IMR-90 (cell line): ENCODE results near the gene NGFR. TPM values are rescaled to one million over a fixed set of nuclear protein-coding genes. Genes with fewer than 3 reads are reported as not detected.

Source experiments
- ATAC-seq: fragments of 200-7000 bp; cut with Tn5 transposase; 2 replicates; pipeline ENCODE4 v1.9.1; 2020; ENCODE audit warnings: low read depth, mild to moderate bottlenecking, moderate library complexity
- BruUV-seq: library from RNA; stranded (reverse); fragments of 400-500 nt; replicated peaks from 2 replicates; lab custom pipeline; 2021; lab: Mats Ljungman, UMichigan
- CTCF ChIA-PET: fragments of 300-600 bp; formaldehyde crosslinking; extraction: SDS; loops from one replicate; lab custom pipeline; 2021; ENCODE audit warnings: antibody characterized with exemption; lab: Yijun Ruan, JAX
- POLR2A ChIA-PET: fragments of 300-600 bp; sonication (Branson Sonifier 250); formaldehyde crosslinking; loops from one replicate; lab custom pipeline; 2022; ENCODE audit warnings: antibody characterized with exemption; ENCODE audit not compliant: unreplicated experiment; lab: Charles Lee
- DNase-seq: peaks from one replicate; pipeline ENCODE4 v3.0.0; 2013
- H2AFZ ChIP-seq: replicated peaks from 2 replicates; pipeline ENCODE3; 2013; ENCODE audit warnings: low read length, mild to moderate bottlenecking; ENCODE audit not compliant: poor library complexity
- H2AK5ac ChIP-seq: 2 replicates; pipeline ENCODE4 v1.6.1; 2013; ENCODE audit warnings: low read depth, low read length, inconsistent platforms
- H2AK9ac ChIP-seq: replicated peaks from 2 replicates; pipeline ENCODE3; 2013; ENCODE audit warnings: mild to moderate bottlenecking, low read depth, low read length, moderate library complexity; ENCODE audit not compliant: poor library complexity
- H2BK120ac ChIP-seq: 2 replicates; pipeline ENCODE4 v1.6.1; 2013; ENCODE audit warnings: low read depth, low read length, inconsistent platforms
- H2BK15ac ChIP-seq: 3 replicates; pipeline ENCODE4 v1.6.1; 2013; ENCODE audit warnings: low read depth, low read length, inconsistent platforms
- H2BK20ac ChIP-seq: 2 replicates; pipeline ENCODE4 v1.6.1; 2013; ENCODE audit warnings: low read depth, mild to moderate bottlenecking, inconsistent platforms, low read length, moderate library complexity
- H2BK5ac ChIP-seq: 2 replicates; pipeline ENCODE4 v1.6.1; 2013; ENCODE audit warnings: mild to moderate bottlenecking, low read depth, low read length, inconsistent platforms; ENCODE audit not compliant: poor library complexity, severe bottlenecking
- H3K14ac ChIP-seq: replicated peaks from 2 replicates; pipeline ENCODE4 v1.6.1; 2013; ENCODE audit warnings: low read depth, low read length, inconsistent platforms
- H3K18ac ChIP-seq: 2 replicates; pipeline ENCODE4 v1.6.1; 2013; ENCODE audit warnings: low read depth, low read length, control low read depth
- H3K23ac ChIP-seq: 2 replicates; pipeline ENCODE4 v1.6.1; 2013; ENCODE audit warnings: low read depth, low read length, inconsistent platforms
- H3K27ac ChIP-seq: 2 replicates; pipeline ENCODE4 v1.5.1; 2013; ENCODE audit warnings: mild to moderate bottlenecking, control low read depth, low read length; ENCODE audit not compliant: insufficient read depth
- H3K27me3 ChIP-seq: 2 replicates; pipeline ENCODE4 v1.6.1; 2013; ENCODE audit warnings: low read length; ENCODE audit not compliant: control insufficient read depth, insufficient read depth
- H3K36me3 ChIP-seq: 2 replicates; pipeline ENCODE4 v1.6.1; 2013; ENCODE audit warnings: low read length, mixed read lengths; ENCODE audit not compliant: control insufficient read depth, insufficient read depth
- H3K4ac ChIP-seq: 2 replicates; pipeline ENCODE4 v1.6.1; 2013; ENCODE audit warnings: low read depth, low read length, inconsistent platforms
- H3K4me1 ChIP-seq: 2 replicates; pipeline ENCODE4 v1.6.1; 2013; ENCODE audit warnings: low read length, mixed read lengths; ENCODE audit not compliant: control insufficient read depth, insufficient read depth
- H3K4me2 ChIP-seq: 2 replicates; pipeline ENCODE4 v1.6.1; 2013; ENCODE audit warnings: low read depth, mild to moderate bottlenecking, control low read depth, low read length, moderate library complexity
- H3K4me3 ChIP-seq: 2 replicates; pipeline ENCODE4 v1.5.1; 2013; ENCODE audit warnings: low read depth, mild to moderate bottlenecking, control low read depth, low read length, moderate library complexity; ENCODE audit not compliant: insufficient read depth
- H3K56ac ChIP-seq: 2 replicates; pipeline ENCODE4 v1.6.1; 2013; ENCODE audit warnings: low read length, inconsistent platforms; ENCODE audit not compliant: insufficient read depth; ENCODE audit errors: extremely low read depth
- H3K79me1 ChIP-seq, 2 experiments: 2 replicates each; pipeline ENCODE4 v1.6.1; 2013; ENCODE audit warnings: low read length in 2 of 2, inconsistent platforms in 1 of 2, low read depth in 1 of 2
- H3K9ac ChIP-seq: 2 replicates; pipeline ENCODE4 v1.6.1; 2013; ENCODE audit warnings: low read depth, low read length, control low read depth
- H3K9me1 ChIP-seq: 2 replicates; pipeline ENCODE4 v1.6.1; 2013; ENCODE audit warnings: low read length, inconsistent platforms; ENCODE audit not compliant: insufficient read depth
- H3K9me3 ChIP-seq: 2 replicates; pipeline ENCODE4 v1.6.1; 2013; ENCODE audit warnings: low read length; ENCODE audit not compliant: control insufficient read depth, insufficient read depth
- H4K20me1 ChIP-seq: 2 replicates; pipeline ENCODE4 v1.6.1; 2013; ENCODE audit warnings: low read length, inconsistent platforms; ENCODE audit not compliant: insufficient read depth
- H4K5ac ChIP-seq: 2 replicates; pipeline ENCODE4 v1.6.1; 2013; ENCODE audit warnings: mild to moderate bottlenecking, low read depth, low read length, control low read depth
- H4K8ac ChIP-seq, 2 experiments: 2 replicates each; pipeline ENCODE4 v1.6.1; 2013; ENCODE audit warnings: low read depth in 2 of 2, low read length in 2 of 2, control low read depth in 1 of 2, inconsistent platforms in 1 of 2
- H4K91ac ChIP-seq: 2 replicates; pipeline ENCODE4 v1.6.1; 2013; ENCODE audit warnings: low read depth, low read length, inconsistent platforms; ENCODE audit not compliant: insufficient read depth
- BHLHE40 ChIP-seq: fragments of 150-350 bp; IDR thresholded peaks from 2 replicates; pipeline ENCODE4 v1.6.1; 2016; ENCODE audit warnings: mild to moderate bottlenecking, low read depth, low read length
- ELK1 ChIP-seq: fragments of 150-350 bp; IDR thresholded peaks from 2 replicates; pipeline ENCODE4 v1.6.1; 2016; ENCODE audit warnings: low read depth, mild to moderate bottlenecking, low read length, moderate library complexity, borderline replicate concordance
- FOS ChIP-seq: fragments of 150-350 bp; IDR thresholded peaks from 2 replicates; pipeline ENCODE4 v1.6.1; 2016; ENCODE audit warnings: low read depth, low read length
- MAFK ChIP-seq: IDR thresholded peaks from 2 replicates; pipeline ENCODE4 v1.6.1; 2012; ENCODE audit warnings: low read depth, low read length, improper control_type of control experiment
- MXI1 ChIP-seq: IDR thresholded peaks from 2 replicates; pipeline ENCODE4 v1.6.1; 2012; ENCODE audit warnings: low read depth, mild to moderate bottlenecking, low read length, moderate library complexity, borderline replicate concordance
- NFE2L2 ChIP-seq: fragments of 150-350 bp; IDR thresholded peaks from 2 replicates; pipeline ENCODE4 v1.6.1; 2016; ENCODE audit warnings: low read depth, mild to moderate bottlenecking, low read length
- POLR2A ChIP-seq: IDR thresholded peaks from 2 replicates; pipeline ENCODE4 v1.6.1; 2012; ENCODE audit warnings: mild to moderate bottlenecking, low read depth, low read length
- RAD21 ChIP-seq: IDR thresholded peaks from 2 replicates; pipeline ENCODE4 v1.6.1; 2012; ENCODE audit warnings: low read length, improper control_type of control experiment
- RCOR1 ChIP-seq: IDR thresholded peaks from 2 replicates; pipeline ENCODE4 v1.6.1; 2012; ENCODE audit warnings: mild to moderate bottlenecking, low read length, improper control_type of control experiment; ENCODE audit not compliant: insufficient replicate concordance
- RFX5 ChIP-seq: IDR thresholded peaks from 2 replicates; pipeline ENCODE4 v1.8.0; 2012; ENCODE audit warnings: low read depth, mild to moderate bottlenecking, low read length, moderate library complexity
- SMC3 ChIP-seq: fragments of 150-350 bp; IDR thresholded peaks from 2 replicates; pipeline ENCODE4 v1.6.1; 2016; ENCODE audit warnings: low read depth, mild to moderate bottlenecking, antibody characterized with exemption, low read length, moderate library complexity
- USF2 ChIP-seq: fragments of 150-350 bp; IDR thresholded peaks from 2 replicates; pipeline ENCODE4 v1.6.1; 2017; ENCODE audit warnings: mild to moderate bottlenecking, antibody characterized with exemption, low read length, low read depth
- WGBS, 2 experiments: methylation state at CpG; one replicate each; pipeline versions ENCODE4 v1.1.5 to v1.1.7; 2013; ENCODE audit warnings: missing lambda C conversion rate in 2 of 2; ENCODE audit not compliant: insufficient read length in 1 of 2; ENCODE audit errors: extremely low coverage in 2 of 2; 5-methylcytosine and 5-hydroxymethylcytosine counted together
- dilution Hi-C: fragments of 300-500 bp; cut with HindIII; formaldehyde crosslinking; loops from one replicate; pipeline ENCODE4 v1.14.3; 2018; ENCODE audit warnings: low sequenced_read_pairs; ENCODE audit not compliant: unreplicated experiment
- in situ Hi-C: fragments of 300-500 bp; cut with MboI; formaldehyde crosslinking; loops from 3 replicates; pipeline ENCODE4 v1.14.3; 2019; ENCODE audit warnings: low sequenced_read_pairs, inconsistent platforms, mixed read lengths
- intact Hi-C: fragments of 100-400 bp; cut with micrococcal nuclease; formaldehyde crosslinking; loops from 2 replicates; pipeline ENCODE4 v1.10.0; 2022
- polyA plus RNA-seq, 3 experiments: library from polyadenylated mRNA; depleted of rRNA; stranded (reverse); fragments of >200 nt; gene quantifications; 2 replicates each; pipeline ENCODE4 v1.2.3, GENCODE V29; 2012; ENCODE audit warnings: low replicate concordance in 1 of 3
- total RNA-seq: library from RNA; depleted of rRNA; stranded (reverse); fragments of >200 nt; gene quantifications from 2 replicates; pipeline ENCODE4 v1.2.3, GENCODE V29; 2012
- TF ChIP-seq, protein P1 (sequence below): conservative IDR thresholded peaks from 2 replicates; pipeline ENCODE4 v1.5.1; 2012; ENCODE audit warnings: mild to moderate bottlenecking, low read depth, low read length, improper control_type of control experiment

NGFR gene
- total and polyA plus RNA-seq, 2 of the 4 experiments (the other 2 are of a cell fraction): 0.15 to 0.18 TPM

DNA sequence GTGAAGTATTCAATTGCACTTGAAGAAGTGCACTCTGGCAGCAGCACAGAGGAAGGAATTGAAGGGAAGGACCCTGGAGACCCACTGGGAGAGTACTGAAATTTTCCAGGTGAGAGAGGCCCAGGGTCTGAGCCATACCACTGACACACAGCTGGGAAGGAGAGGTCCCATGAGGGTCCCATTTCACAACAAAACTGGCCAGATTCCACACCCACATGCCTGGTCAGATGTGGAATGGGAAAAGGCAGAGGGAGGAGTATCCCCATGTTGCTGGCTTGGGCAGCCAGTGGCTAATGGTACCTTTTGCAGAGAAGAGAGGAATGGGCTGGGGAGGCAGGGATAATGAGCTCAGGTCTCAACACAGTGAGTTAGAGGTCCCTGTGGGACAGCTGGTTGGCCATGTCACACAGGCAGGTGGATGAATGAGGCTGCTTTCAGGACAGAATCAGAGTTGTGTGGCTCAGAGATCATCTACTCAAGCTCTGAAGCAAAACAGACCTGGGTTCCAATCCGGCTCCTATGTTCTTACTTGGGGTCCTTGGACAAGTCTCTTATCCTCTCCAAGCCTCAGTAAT is 26.2 kb upstream of the NGFR start:
- H4K5ac ChIP-seq: no peak overlapping the region
- H4K8ac ChIP-seq: no peak overlapping the region
- TF ChIP-seq MAFK: no peak
- no peak for TF ChIP-seq MXI1
- no peak for TF ChIP-seq BHLHE40
- no peak for TF ChIP-seq NFE2L2
- no peak for TF ChIP-seq SMC3
- no peak for TF ChIP-seq POLR2A
- TF ChIP-seq FOS: no peak
- no peak for TF ChIP-seq RCOR1
- TF ChIP-seq USF2: no peak
- no peak for TF ChIP-seq RFX5
- no peak for TF ChIP-seq ELK1
- TF ChIP-seq, protein P1, sequence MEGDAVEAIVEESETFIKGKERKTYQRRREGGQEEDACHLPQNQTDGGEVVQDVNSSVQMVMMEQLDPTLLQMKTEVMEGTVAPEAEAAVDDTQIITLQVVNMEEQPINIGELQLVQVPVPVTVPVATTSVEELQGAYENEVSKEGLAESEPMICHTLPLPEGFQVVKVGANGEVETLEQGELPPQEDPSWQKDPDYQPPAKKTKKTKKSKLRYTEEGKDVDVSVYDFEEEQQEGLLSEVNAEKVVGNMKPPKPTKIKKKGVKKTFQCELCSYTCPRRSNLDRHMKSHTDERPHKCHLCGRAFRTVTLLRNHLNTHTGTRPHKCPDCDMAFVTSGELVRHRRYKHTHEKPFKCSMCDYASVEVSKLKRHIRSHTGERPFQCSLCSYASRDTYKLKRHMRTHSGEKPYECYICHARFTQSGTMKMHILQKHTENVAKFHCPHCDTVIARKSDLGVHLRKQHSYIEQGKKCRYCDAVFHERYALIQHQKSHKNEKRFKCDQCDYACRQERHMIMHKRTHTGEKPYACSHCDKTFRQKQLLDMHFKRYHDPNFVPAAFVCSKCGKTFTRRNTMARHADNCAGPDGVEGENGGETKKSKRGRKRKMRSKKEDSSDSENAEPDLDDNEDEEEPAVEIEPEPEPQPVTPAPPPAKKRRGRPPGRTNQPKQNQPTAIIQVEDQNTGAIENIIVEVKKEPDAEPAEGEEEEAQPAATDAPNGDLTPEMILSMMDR: no peak
- TF ChIP-seq RAD21: no peak
- no peak overlapping the region for H3K4me3 ChIP-seq
- CTCF ChIA-PET: no interaction called here
- POLR2A ChIA-PET: no interaction called here
- H2BK120ac ChIP-seq: no peak overlapping the region
- H2AK5ac ChIP-seq: no peak overlapping the region
- no peak for DNase-seq
- H3K14ac ChIP-seq: no peak overlapping the region
- no peak overlapping the region for H3K27ac ChIP-seq
- H3K36me3 ChIP-seq: no peaks in the 10 kb centered on the region
- intact Hi-C loops: no loop called here
- no peak overlapping the region for H2AFZ ChIP-seq
- H3K9me1 ChIP-seq: no peaks in the 10 kb centered on the region
- H3K27me3 ChIP-seq: peaks cover 94% of the 10 kb centered on the region
- H3K56ac ChIP-seq: no peak overlapping the region
- H2BK20ac ChIP-seq: no peak overlapping the region
- H3K23ac ChIP-seq: no peak overlapping the region
- BruUV-seq: no TSS peak
- no peak overlapping the region for H2AK9ac ChIP-seq
- H3K4me2 ChIP-seq: no peak overlapping the region
- no peaks in the 10 kb centered on the region for H4K20me1 ChIP-seq
- no peak overlapping the region for H2BK15ac ChIP-seq
- no peak overlapping the region for H4K91ac ChIP-seq
- H2BK5ac ChIP-seq: no peak overlapping the region
- H3K18ac ChIP-seq: no peak overlapping the region
- H3K79me1 ChIP-seq: no peaks in the 10 kb centered on the region
- in situ Hi-C loops: no loop called here
- no CpG with 5 or more reads among the region's 1 CpG for WGBS, 2 experiments
- H3K4me1 ChIP-seq: peaks cover 2% of the 10 kb centered on the region; the same call in 1 of the 2 replicates
- H3K4ac ChIP-seq: no peak overlapping the region
- dilution Hi-C loops: no loop called here
- ATAC-seq: no peak
- no peak overlapping the region for H3K9ac ChIP-seq
- peaks cover 6% of the 10 kb centered on the region for H3K9me3 ChIP-seq
